Ascending aorta (tissue), 2 donors: ENCODE data around the gene P2RX3. TPM values are rescaled to one million over a fixed set of nuclear protein-coding genes. Genes with fewer than 3 reads are reported as not detected.

Experiments
- DNase-seq, 2 donors: peaks; one replicate each; pipeline ENCODE4 v3.0.0-alpha.2; 2019; ENCODE audit warnings: low spot score in 2 of 2
- H3K27ac ChIP-seq, 2 donors: fragments of 200-600 bp; sonication (generic); one replicate each; pipeline ENCODE4 v1.5.1; 2016 to 2017; ENCODE audit warnings: mild to moderate bottlenecking in 1 of 2
- H3K27me3 ChIP-seq: fragments of 200-600 bp; sonication (generic); one replicate; pipeline ENCODE4 v1.5.1; 2017
- H3K36me3 ChIP-seq, 2 donors: fragments of 200-600 bp; sonication (generic); one replicate each; pipeline ENCODE4 v1.5.1; 2016
- H3K4me1 ChIP-seq, 2 donors: fragments of 200-600 bp; sonication (generic); one replicate each; pipeline ENCODE4 v1.5.1; 2016 to 2017; ENCODE audit warnings: mild to moderate bottlenecking in 1 of 2
- H3K4me3 ChIP-seq, 2 donors: fragments of 200-600 bp; sonication (generic); one replicate each; pipeline ENCODE4 v1.5.1; 2016 to 2017; ENCODE audit warnings: mild to moderate bottlenecking in 1 of 2
- H3K9me3 ChIP-seq, 2 donors: fragments of 200-600 bp; sonication (generic); one replicate each; pipeline ENCODE4 v1.5.1; 2016
- CTCF ChIP-seq, 3 experiments: fragments of 200-600 bp in 2 of 3; fragments of 450-650 bp in 1 of 3; sonication (generic) in 2 of 3; IDR thresholded peaks; one replicate each; pipeline ENCODE4 v1.5.1; 2016 to 2019; ENCODE audit warnings: antibody characterized with exemption in 3 of 3, mild to moderate bottlenecking in 1 of 3, moderate library complexity in 1 of 3
- intact Hi-C: fragments of 100-400 bp; cut with DNase I; formaldehyde crosslinking; loops from one replicate; pipeline ENCODE4 v1.15.1; 2023
- total RNA-seq: library from RNA; depleted of rRNA; stranded (reverse); fragments of >200 nt; gene quantifications from one replicate; pipeline ENCODE4 v1.1.0, GENCODE V29; 2016

The P2RX3 gene
- total RNA-seq, 1 donor from 2014 or later, result not detected

DNA sequence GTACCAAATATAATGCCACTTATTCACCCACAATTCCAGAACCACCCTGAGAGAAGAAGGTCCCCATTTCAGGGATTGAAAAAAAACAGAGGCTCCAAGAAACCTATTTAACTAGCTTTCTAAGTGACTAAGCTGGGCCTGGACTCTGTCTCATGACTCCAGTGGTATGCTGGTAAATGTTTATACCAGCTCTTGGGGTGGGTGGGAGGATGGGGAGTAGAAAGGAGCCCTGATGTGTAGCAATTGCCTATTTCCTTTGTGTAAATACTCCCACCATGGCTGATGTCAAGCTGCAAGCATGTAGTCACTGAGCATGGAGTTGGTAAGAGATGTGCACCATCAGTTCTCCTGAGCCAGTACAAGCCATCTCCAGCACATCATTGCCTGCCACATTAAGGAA is 40.0 kb downstream of the P2RX3 start:
- no peaks in the 10 kb centered on the region for H3K27me3 ChIP-seq
- TF ChIP-seq CTCF (IDR thresholded peaks at IDR 0.05), result no peak
- intact Hi-C loops, result no loop called here
- H3K27ac ChIP-seq, result no peak overlapping the region
- H3K9me3 ChIP-seq, result no peaks in the 10 kb centered on the region
- no peak overlapping the region for H3K4me3 ChIP-seq
- no peaks in the 10 kb centered on the region for H3K36me3 ChIP-seq
- DNase-seq, result no peak
- no peaks in the 10 kb centered on the region for H3K4me1 ChIP-seq

DNA sequence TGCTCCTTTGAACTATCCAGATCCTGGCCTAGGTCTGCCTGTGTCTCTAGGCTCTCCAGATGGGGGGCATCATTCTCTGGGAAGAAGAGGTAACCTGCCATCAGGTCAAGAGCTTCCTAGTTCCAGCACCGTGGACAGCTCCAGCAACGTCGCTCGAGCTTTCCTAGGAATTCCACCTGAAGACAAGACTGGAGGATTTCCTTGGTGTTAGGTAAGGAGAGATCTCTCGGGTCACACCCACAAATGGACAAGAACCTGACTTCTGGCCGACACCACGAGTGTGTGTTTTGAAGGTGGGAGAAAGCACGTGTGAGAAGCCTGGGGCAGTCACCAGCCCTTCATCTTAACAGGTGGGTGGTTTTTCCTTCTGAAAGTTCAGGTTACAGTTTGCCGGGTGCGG is 41.6 kb downstream of the P2RX3 start:
- no peak for DNase-seq
- H3K27ac ChIP-seq, result no peak overlapping the region
- H3K9me3 ChIP-seq, result no peaks in the 10 kb centered on the region
- no peak for TF ChIP-seq CTCF (IDR thresholded peaks at IDR 0.05)
- H3K4me3 ChIP-seq, result no peak overlapping the region
- no peaks in the 10 kb centered on the region for H3K27me3 ChIP-seq
- intact Hi-C loops, result no loop called here
- no peaks in the 10 kb centered on the region for H3K36me3 ChIP-seq
- H3K4me1 ChIP-seq, result no peaks in the 10 kb centered on the region

GRCh38 chr11:57380975-57381374 is 42.8 kb downstream of the P2RX3 start, which contains the start of gene PRG3:
TSS of gene PRG3 (minus strand) at chr11:57381150. CDS start at chr11:57380708, 442 bp downstream.
- Histone ChIP-seq H3K4me1 (no peaks in the 10 kb centered on the region), H3K36me3 (no peaks in the 10 kb centered on the region), H3K27me3 (no peaks in the 10 kb centered on the region), H3K27ac (no peak within 1 kb of the TSS), H3K9me3 (no peaks in the 10 kb centered on the region), H3K4me3 (no peak within 1 kb of the TSS)
- DNase-seq, result no peak
- intact Hi-C loops, result no loop called here
- TF ChIP-seq CTCF (IDR thresholded peaks at IDR 0.05), result no peak

DNA sequence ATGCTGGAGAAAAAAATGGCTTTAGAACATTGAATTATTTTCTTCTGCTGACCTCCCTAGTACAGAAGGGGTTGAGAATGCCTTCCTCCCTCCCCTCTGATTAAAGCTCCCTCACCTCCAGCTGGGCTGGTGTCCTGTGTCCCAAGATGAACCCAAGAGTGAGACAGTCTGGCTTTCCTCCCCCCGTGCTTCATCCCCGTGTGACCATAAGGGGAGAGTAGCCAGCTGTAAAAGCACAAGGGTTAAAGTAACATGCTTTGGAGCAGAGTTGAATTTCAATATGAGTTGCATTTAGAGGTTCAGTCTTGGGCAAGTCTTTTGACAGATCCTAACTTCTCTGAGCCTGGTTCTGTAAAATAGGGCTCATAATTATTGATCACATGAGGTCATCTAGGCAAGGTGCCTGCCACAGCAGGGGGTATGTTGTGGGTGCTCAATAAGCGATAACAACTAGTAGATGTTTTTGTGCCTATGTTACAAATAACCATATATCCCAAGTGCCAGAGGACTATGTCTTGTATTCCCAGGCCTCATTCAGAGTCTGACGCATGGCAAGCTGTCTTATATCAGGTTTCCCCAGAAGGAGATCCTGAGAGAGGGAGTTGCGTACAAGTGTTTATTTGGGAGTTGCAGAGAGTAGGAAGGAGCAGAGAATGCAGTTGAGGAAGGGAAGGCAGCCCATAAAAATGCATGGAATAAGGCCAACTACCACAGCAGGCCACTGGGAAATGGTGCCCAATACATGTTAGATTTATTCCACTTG is 48.2 kb downstream of the P2RX3 start:
- H3K9me3 ChIP-seq, result no peaks in the 10 kb centered on the region
- H3K27ac ChIP-seq, result no peak overlapping the region
- intact Hi-C loops, result no loop called here
- no peaks in the 10 kb centered on the region for H3K36me3 ChIP-seq
- no peak overlapping the region for H3K4me3 ChIP-seq
- H3K4me1 ChIP-seq, result no peaks in the 10 kb centered on the region
- no peak for DNase-seq
- no peak for TF ChIP-seq CTCF (IDR thresholded peaks at IDR 0.05)
- H3K27me3 ChIP-seq, result no peaks in the 10 kb centered on the region

DNA sequence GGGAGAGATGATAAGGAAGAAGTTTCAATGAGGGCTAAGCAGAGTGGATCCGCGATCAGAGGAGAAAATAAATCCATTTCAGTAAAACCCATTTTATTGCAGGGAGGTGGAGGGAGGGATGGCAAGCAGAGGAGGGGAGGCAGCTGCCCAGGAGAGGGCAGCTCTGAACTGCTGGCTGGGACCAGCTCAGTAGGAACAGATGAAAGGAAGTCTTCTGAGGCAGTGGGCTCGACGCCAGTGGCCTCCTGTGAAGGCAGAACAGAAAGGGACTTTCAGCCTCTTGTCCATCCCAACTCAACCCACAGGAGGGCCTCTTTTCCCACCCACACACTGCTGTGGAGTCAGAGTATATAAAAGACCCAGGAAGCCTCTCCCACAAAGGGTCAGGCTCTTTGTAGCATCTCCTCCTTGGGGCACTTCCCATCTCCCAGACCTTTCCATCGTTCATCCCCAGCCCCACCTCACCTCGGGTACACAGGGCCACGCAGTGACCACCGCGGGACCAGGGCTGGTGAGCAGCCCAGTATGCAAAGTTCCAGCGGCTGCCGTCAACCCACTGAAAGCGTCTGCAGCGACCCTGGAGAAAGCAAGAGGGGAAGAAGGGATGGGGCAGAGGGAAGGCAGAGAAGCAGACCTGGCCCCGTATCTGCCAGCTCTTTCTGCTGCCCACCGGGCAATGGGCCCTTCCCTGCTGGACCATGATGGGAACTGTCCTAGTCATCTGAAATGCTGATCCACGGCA is 49.3 kb downstream of the P2RX3 start:
- Histone ChIP-seq H3K27me3 (no peaks in the 10 kb centered on the region), H3K27ac (no peak overlapping the region), H3K4me1 (no peaks in the 10 kb centered on the region), H3K4me3 (no peak overlapping the region), H3K9me3 (no peaks in the 10 kb centered on the region), H3K36me3 (no peaks in the 10 kb centered on the region)
- intact Hi-C loops, result no loop called here
- no peak for TF ChIP-seq CTCF (IDR thresholded peaks at IDR 0.05)
- no peak for DNase-seq
